Muscle of back (tissue), 11 donors: ENCODE results near the gene CRYBB1. TPM values are rescaled to one million over a fixed set of nuclear protein-coding genes. Genes with fewer than 3 reads are reported as not detected.

Experiments used
- DNase-seq, 3 donors: peaks; one replicate each; pipeline versions ENCODE4 v3.0.0 to v3.0.0-alpha.2; 2013
- polyA plus RNA-seq, 10 donors: library from polyadenylated mRNA; unstranded; fragments of 120-200 nt; gene quantifications; one replicate each; pipeline ENCODE4 v1.2.1, GENCODE V29; 2013; ENCODE audit not compliant: insufficient read length in 10 of 10

The CRYBB1 gene
- polyA plus RNA-seq, 10 donors = 0.80 to 1.7 (median 1.2) TPM

DNA sequence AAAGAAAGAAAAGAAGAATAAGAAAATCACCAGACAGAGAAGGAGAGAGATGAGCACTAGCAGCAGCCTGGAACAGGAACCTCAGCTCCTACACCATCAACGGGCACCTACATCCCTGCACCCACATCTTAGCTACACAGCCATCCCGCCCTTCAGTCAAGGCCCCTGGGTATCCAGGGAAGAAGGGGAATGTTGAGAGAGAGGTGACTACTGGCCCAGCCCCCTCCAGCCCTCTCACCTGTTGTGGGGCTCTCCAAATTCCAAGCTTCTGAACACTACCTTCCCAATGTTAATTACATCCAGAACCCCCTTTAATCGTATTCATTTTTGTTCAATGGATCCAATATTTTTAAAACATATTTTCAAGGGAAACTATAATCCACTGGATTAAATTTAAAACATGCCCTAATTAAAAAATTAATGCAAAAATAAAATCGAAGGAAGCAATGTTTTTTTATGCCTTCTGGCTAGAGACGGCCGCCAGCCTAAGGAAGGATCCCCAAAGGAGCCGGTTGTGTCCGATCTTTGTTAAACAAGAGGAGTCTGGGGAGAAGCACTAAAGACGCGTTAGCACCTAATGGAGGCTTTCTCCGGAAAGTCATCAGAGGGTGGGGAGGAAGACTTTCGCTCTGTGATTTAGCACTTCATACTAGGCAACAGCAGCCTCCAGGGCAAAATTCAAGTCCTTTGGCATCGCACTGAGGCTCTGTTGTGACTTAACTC lies 37.4 kb downstream of the CRYBB1 start:
- no peak for DNase-seq

DNA sequence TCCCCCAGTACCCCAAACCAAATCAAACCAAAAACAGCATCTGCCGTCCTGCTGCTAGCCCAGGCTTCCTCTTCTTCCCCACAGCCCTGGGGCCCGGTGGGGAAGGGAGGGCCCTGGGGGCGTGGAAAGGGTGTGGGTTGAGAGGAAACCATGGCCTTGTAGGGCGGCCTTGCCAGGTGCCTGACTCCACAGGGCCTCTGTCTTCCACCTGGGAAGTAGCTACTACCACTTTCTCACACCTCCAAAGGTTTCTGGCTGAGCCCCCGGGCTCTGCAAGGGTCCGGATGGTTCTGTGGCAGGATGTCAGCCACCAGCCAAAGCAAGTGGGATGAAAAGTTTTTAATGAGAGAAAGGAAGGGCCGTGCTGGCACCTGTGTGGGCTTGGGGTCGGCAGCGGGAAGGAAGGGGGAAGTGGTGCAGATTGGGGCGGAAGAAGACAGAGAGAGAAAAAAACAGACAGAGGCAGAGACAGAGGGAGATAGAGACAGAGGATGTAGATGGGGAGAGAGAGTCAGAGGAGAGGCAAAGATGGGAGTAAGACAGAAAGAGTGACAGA lies 38.4 kb downstream of the CRYBB1 start:
- DNase-seq = no peak

DNA sequence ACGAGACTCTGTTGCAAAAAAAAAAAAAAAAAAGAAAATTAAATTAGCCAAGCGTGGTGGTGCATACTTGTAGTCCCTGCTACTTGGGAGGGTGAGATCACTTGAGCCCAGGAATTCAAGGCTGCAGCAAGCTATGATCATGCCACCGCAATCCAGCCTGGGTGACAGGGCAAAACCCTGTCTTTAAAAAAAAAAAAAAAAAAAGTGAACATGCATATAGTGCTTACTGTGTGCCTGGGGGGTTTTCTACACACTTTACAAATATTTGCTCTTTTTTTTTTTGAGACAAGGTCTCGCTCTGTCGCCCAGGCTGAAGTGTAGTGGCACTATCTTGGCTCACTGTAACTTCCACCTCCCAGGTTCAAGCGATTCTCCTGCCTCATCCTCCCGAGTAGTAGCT lies 40.7 kb downstream of the CRYBB1 start:
- no peak for DNase-seq

DNA sequence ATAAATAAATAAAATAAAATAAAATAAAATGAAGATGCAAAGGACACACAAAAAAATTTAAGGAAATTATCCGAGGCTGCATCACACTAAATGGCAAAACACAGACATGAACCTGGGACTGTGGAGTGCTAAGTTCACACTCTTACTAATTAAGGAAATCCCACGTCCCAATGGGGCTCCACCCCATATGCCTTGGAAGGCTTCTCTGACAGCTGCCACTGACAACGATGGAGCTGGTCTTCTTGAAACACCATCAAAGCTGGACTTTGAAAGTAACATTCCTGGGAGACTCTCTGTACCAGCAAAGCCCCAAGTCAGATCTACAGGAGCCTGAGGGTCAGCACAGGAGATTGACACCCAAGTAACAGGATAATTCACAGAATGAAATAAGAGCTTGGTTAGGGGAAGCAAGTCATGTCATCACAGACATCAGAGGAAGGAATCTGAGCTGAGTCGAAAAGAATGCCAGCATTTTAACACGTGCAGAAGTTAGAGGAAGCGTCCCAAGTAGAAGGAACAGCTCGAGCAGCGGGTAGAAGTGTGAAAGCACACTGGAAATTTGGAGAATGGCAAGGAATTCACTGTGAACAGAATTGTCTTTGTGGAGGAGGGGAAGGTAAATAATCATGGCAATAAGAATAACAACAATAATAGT lies 41.7 kb downstream of the CRYBB1 start:
- peak in 1 of 3 donors; percentile 37 for DNase-seq

DNA sequence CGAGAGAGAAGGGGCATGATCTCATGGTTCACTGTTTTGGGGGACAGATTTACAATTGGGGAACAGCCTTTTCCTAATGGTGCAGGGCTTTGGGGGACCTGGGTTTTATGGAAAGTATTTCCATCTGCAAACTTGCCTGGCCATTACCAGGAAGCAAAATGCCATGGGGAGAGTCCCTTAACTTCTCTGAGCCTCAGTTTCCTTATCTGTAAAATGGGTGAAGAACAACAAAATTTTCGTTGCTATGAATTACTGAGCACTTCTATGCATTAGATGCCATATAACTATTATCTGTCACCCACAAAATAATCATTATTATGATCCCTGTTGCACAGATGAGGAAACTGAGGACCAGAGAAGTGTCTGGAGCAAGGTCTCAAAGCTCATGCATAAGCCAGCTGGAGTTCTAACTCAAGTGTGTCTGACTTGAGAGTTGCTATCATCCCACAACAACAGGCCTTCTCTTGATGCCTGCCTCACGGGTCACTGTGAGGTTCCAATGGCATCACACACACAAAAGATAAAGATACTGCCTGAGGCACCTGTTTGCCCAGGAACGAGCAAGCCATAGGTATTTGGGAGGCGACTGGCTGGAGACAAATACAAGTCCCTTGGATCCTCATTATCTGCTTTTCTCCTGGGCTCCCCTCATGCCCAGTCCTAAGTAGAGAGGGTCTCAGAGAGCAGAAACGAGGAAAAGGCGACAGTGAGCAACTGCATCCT lies 43.7 kb downstream of the CRYBB1 start:
- DNase-seq = no peak

DNA sequence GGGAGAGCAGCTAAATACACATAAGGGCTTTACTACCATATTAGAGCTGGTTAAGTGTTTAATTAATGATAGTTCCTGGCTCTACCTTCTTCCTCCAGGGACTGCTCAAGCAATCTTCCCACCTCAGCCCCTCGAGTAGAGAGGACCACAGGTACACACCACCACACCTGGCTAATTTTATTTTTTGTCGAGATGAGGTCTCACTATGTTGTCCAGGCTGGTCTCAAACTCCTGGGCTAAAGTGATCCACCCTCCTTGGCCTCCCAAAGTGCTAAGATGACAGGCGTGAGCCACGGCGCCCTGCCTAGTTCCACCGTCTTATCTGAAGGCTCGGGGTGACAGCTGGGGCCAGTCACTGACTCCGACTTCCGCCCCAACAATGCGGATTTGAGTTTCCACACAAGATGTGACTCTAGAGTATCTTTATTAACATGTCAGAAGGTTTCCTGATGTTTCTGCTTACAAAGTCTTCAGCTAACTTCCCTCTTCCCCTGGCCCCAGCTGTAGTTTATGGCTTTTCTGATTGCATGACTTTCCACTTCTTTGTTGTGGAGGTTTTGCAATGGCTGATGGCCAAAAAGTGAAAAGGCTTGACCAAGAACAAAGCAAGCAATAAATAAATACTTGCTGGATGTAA lies 44.7 kb downstream of the CRYBB1 start:
- DNase-seq = peak in 1 of 3 donors; percentile 51

DNA sequence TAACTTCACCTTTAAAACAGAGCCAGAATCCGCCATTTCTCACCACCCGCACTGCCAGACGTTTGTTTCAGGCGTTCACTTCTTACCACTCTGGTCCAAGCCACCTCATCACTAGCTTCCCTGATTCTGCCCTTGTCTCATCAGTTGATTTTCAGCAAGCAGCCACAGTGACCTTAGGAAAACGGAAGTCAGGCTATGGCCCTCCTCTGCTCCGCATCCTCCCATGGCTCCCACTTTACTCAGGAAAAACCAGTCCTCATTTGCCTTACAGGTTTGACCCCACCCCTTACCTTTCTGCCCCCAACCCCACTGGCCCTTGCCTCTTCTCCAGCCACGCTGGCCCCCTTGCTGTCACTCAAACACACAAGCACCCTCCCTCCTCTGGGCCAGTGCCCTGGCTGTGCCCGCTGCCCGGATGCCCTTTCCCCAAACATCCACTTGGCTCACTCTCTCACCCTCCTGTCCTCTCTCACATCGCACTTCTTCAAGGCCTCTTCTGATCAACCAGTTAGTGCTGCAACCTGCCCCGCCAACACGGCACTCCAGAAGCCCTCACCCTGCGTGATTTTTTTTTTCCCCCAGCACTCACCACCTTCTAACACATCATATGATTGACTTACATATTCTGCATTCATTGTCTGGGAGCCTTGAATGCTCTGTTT lies 46.8 kb downstream of the CRYBB1 start:
- no peak for DNase-seq

DNA sequence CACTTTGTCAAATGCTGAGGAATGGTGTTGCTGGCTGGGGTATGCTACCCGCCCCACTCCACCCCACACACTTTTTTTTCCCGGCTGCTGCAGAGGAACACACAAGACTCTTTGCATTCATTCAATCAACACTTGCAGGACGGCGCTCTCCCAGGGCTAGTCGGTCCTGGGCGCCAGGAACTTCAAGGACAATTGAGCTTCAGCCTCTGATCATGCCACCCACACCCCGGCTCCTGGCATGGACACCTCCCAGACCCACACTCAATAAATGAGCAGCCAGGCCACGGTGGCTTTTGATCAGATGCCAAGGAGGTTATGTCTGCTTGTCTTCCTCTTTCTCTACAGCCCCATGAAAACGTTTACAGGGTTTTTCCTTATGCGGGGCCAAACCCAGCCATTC lies 47.7 kb downstream of the CRYBB1 start:
- no peak for DNase-seq

DNA sequence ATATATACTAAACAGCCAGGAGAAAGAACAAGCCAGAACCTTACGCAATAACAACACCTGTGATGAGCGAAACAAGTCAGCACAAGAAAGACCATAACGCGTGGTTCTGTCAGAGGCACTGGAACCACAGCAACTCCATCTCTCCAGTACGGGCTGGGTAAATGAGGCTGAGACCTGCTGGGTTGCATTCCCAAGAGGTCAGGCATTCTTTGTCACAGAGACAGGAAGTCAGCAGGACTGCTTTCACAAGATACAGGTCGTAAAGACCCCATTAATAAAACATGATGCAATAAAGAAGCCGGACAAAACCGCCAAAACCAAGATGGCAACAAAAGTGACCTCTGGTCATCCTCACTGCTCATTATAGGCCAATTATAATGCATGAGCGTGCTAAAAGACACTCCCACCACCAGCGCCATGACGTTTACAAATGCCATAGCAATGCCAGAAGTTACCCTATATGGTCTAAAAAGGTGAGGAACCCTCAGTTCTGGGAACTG lies 49.6 kb downstream of the CRYBB1 start:
- DNase-seq = no peak

DNA sequence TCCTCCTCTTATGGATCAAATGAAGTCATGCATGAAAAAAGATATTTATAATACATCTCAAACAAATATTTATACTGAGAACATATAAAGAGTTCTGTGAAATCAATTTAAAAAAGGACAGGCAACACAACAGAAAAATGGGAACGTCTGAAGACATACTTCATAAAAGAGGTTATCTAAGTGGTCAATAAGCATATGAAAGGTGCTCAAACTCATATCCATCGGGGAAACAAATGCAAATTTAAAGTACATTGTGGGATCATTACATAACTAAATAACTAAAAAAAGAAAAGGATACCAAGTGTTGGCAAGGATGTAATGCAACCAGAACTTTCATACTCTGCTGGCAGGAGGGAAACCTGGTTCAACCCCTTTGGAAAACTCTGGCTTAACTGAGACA lies 50.2 kb downstream of the CRYBB1 start:
- DNase-seq = no peak

DNA sequence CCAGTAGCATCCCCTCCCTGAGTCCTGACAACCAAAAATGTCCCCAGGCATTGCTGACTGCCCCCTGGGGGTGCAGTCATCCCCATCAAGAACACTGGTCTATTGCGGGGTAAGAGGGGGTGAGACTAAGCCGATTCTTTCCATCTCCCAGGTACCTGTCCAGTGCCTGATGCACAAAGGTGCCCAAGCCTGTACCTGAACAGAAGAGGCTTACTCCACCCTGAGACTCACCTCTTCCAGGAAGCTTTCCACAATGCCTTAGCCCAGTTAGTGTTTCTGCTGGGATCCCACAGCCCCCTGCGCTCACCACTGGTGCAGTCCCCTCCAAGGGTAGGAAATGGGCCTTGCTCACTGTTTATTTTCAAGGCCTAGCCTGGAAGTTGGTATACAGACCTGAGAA lies 50.8 kb downstream of the CRYBB1 start:
- DNase-seq = no peak

DNA sequence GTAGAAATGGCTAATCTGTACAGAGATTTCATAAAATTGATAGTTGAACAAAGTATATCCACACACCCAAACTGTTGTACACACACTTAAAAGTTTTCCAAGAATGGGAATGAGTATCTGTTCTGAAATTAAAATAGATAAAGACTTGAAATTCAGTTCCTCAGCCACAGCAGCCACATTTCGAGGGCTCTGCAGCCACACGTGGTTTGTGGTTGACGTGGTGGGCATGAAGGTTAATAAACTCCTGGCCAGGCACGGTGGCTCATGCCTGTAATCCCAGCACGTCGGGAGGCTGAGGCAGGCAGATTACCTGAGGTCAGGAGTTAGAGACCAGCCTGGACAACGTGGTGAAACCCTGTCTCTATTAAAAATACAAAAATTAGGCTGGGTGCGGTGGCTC lies 51.9 kb downstream of the CRYBB1 start:
- DNase-seq = no peak

DNA sequence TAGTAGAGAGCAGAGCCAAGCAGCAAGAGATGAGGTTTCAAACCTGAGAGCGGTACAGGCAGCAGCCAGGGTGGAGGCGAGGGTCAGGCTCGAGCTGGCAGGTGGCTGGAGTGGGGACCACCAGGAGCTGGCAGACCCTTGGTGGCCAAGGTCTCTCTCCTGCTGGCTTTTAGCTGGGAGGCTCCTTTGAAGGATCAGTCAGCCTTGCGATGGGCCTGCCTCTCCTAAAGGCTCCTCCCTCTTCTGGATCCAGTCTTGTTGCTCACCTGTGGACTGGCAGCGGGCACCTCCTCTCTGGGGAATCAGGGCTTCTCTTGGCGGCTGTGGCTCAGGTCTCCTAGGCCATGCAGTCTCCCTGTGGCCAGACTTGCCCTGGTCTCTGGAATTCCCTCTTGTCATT lies 52.6 kb downstream of the CRYBB1 start:
- no peak for DNase-seq

DNA sequence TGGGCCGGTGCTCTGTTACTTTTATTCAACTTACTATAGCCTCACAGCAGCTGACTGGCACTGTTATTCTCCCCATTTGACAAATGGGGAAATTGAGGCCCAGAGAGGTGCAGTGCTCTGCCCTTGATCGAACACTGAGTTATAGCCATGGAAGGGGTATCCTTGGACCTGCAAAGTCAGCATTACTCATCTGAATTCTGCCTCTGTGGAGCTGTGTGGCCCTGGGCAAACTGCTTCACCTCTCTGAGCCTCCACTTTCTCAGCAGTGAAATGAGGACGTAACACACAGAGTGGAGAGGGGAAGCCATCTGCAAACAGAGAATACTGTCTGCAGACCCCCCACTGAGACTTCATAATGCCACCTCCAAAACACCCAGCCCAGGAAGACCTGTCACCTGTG lies 53.2 kb downstream of the CRYBB1 start:
- no peak for DNase-seq

DNA sequence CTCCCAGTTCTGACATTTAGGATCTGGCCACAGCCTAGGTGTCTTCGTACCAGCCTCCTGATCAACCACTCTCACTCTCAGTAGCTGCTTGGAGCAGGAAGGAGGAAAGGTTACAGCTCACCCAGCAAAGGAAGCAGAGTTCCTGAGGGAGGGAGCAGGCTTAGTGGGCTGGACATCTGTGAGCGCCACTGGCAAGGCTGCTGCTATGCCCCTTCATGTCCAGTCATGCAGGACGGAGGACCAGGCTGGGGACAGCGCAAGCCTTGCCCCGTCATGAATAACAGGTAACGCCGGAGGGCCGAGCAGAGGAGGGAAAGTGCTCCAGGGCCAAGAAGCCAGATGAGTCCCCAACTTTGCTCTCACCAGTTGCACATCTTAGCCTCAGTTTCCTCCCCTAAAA lies 53.6 kb downstream of the CRYBB1 start:
- DNase-seq = no peak

DNA sequence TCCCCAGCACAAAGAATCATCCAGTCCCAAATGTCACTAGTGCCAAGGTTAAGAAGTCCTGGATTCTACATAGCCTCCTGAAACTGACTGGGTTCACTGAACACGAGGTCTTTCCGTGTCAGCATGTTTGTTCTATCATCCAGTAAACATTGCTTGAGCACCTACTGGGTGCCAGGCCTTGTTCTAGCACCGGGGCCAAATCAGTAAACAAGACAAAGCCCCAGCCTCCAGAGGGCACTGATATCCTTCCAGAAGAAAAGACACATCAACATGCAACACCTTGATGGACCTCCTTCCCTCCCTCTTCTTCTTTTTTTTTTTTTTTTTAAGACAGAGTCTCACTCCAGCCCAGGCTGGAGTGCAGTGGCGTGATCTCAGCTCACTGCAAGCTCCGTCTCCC lies 54.8 kb downstream of the CRYBB1 start:
- DNase-seq = no peak

DNA sequence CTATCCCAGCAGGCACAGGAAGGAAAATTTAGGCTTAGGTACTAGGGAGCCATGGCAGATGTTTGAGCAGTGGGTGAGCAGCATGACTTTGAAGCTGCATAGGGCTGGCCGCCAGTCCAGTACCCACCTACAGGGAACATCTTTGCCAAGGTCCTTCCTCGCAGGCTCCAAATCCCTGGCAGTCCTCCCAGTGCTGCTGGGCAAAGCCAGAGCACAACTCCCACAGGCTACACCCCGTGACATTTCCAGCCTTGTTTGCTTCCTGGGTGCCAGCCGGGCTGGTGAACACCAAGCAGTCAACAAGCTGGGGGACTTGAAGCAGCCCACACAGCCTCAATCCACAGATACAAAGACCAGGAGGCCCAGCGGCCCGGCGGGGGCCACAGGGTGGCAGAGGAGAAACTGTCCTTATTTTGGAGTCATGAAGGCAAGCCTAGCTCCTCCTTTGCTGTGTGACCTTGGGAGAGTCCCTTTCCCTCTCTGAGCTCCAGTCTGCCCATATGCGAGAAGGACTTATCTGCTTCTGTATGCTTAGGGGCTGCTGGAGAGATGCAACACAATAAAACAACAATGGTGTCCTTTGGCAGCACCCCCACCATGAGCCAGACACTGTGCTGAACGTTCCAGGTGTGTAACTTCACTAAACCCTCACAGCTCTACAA lies 55.9 kb downstream of the CRYBB1 start:
- DNase-seq = no peak

DNA sequence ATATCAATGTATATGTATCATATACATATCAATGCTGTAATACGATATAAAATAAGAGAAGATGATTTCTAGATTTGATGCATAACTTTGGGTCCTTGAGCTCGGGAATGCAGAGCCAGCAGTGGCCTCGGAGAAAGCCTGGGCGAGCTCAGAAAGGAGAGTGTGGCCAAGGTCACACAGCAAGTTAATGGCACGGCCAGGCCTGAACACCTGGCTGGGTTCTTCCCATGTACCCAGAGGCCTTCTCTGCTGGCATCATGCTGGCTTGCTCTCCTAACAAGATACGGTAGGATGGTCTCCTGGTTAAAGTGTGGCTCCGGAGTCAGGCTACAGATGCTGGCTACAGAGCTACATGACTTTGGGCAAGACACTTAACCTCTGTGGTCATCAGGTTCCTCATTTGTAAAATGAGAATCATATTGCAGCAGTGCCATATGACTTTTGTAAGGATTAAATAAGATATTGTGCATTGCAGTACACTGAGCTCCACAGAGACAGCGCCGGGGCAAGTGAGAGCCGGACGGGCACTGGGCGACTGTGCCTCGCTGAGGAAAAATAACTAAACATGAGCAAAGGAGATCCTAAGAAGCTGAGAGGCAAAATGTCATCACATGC lies 57.8 kb downstream of the CRYBB1 start:
- no peak for DNase-seq

DNA sequence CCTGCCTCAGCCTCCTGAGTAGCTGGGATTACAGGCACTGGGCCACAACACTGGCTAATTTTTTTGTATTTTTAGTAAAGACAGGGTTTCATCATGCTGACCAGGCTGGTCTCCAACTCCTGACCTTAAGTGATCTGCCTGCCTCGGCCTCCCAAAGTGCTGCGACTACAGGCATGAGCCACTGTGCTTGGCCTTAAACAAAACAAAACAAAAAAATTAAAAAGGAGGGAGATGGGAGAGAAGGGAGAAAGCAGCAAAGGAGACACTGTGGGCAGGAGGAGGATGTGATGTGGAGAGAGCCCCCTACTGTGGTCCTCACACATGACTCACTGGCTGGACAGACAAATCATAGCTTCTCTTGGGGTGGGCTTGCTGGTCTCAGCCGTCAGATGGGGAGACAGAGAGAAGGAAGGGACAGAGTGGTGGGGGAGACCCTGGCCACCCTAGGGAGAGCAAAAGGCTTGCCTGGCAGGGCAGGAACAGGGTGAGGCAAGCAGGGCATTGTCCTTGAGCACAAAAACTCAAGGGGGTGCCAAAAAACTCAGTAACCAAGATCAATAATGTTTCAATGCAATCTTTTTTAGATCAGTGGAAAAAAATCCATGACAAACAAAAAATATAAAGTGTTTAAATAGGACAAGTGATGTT lies 59.5 kb downstream of the CRYBB1 start:
- no peak for DNase-seq

DNA sequence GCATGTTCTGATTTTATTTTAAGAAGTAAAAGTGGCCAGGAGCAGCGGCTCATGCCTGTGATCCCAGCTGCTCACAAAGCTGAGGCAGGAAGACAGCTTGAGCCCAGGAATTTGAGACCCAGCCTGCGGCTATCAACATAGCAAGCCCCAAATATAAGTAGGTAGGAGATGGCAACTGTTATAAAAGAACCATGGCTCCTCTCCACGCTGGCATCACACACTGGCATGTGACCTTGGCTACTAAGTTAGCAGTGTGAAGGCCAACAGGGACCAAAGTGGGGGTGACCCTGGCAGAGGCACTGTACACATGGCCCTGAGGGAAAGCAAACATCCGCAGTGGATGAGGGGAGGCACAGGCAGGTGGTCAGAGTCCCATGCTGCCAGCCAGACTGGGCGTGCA lies 60.9 kb downstream of the CRYBB1 start:
- DNase-seq = no peak
